ENCODE data around the gene PGBD4.

GRCh38 chr15:34116620-34117019 lies 14.7 kb downstream of the PGBD4 start:
- TF ChIP-seq CTCF (IDR thresholded peaks at IDR 0.05) = no peak
- no peak for TF ChIP-seq ZFX (IDR thresholded peaks at IDR 0.05; ENCODE audit: borderline replicate concordance)

Data from 22Rv1 (cell line).